ENCODE data around the gene SYCP1. TPM values are rescaled to one million over a fixed set of nuclear protein-coding genes. Genes with fewer than 3 reads are reported as not detected.

The SYCP1 gene
- total and polyA plus RNA-seq, 2 donors from 2014 or later, result not detected

DNA sequence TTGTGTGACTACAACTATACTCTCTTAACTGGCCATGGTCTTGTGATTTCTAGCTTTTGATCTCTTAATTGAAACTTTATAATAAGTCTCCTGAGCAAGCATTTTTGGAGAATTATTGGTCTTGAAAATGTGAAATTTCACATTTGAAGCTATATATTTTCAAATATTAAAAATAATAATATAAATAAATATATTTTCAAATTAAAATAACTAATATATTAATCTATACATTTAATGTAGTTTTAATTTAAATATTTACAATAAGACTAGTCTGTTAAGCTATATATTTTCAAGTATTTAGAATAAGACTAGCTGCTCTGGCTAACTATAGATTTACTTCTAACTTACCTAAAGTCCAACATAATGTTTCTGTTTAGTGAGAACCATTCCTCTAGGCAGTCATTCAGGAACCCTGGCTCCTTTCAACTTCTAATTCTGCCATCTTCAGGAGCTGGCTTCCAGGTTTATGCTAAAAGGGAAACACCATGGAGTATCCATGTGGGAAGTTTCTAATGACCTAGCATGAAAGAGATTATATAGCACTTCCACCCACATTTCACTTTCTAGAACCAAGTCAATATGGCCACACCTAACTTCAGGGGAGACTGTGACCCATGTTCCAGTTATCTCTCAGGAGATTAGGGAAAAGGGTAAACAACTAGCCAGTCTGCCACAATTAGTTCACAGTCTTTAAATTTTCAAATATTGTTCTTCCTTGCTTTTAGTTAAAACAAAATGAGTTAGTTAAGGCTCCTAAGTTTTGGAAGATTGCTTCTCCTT lies 143.0 kb downstream of the SYCP1 start:
- no peak overlapping the region for H3K9ac ChIP-seq (ENCODE audit: low read length in 3 of 3)
- no peak for DNase-seq
- H3K27ac ChIP-seq (ENCODE audit: low read depth in 2 of 2, low read length in 2 of 2), result no peak overlapping the region
- H3K27me3 ChIP-seq (ENCODE audit: control insufficient read depth, insufficient read depth, low read length), result no peaks in the 10 kb centered on the region
- no peaks in the 10 kb centered on the region for H3K36me3 ChIP-seq (ENCODE audit: control insufficient read depth in 2 of 3, insufficient read depth in 3 of 3, low read length in 3 of 3)
- H3K4me1 ChIP-seq (ENCODE audit: control insufficient read depth in 2 of 3, insufficient read depth in 2 of 3, low read depth in 1 of 3, low read length in 3 of 3), result no peaks in the 10 kb centered on the region
- no peaks in the 10 kb centered on the region for H3K9me3 ChIP-seq (ENCODE audit: control insufficient read depth in 2 of 3, insufficient read depth in 1 of 3, low read length in 3 of 3)
- FAIRE-seq, result no peak
- intact Hi-C loops (cut with DNase I), result no loop called here
- H3K4me3 ChIP-seq (ENCODE audit: low read length in 3 of 3), result no peak overlapping the region
- TF ChIP-seq, protein P1, sequence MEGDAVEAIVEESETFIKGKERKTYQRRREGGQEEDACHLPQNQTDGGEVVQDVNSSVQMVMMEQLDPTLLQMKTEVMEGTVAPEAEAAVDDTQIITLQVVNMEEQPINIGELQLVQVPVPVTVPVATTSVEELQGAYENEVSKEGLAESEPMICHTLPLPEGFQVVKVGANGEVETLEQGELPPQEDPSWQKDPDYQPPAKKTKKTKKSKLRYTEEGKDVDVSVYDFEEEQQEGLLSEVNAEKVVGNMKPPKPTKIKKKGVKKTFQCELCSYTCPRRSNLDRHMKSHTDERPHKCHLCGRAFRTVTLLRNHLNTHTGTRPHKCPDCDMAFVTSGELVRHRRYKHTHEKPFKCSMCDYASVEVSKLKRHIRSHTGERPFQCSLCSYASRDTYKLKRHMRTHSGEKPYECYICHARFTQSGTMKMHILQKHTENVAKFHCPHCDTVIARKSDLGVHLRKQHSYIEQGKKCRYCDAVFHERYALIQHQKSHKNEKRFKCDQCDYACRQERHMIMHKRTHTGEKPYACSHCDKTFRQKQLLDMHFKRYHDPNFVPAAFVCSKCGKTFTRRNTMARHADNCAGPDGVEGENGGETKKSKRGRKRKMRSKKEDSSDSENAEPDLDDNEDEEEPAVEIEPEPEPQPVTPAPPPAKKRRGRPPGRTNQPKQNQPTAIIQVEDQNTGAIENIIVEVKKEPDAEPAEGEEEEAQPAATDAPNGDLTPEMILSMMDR (IDR thresholded peaks at IDR 0.05; ENCODE audit: borderline replicate concordance, extremely low read depth, insufficient read depth), result no peak

DNA sequence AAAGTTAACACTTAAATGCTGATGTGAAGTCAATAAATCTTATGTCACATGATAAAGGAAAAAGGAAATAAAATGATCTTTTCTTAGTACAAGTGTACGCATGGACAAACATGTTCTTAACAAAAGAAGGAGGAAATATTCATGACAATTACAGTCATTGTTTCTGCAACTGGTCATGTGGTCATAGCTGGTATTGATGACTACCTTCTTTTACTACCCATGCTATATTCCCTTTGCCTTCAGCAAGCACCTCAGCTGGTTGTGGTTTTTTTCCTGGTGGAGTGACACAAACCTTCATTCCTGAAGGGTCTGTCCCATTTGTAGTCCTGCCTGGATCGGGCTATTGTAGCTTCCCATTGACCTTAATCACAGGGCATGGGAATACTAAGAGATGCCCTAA lies 151.5 kb downstream of the SYCP1 start:
- no peak for FAIRE-seq

DNA sequence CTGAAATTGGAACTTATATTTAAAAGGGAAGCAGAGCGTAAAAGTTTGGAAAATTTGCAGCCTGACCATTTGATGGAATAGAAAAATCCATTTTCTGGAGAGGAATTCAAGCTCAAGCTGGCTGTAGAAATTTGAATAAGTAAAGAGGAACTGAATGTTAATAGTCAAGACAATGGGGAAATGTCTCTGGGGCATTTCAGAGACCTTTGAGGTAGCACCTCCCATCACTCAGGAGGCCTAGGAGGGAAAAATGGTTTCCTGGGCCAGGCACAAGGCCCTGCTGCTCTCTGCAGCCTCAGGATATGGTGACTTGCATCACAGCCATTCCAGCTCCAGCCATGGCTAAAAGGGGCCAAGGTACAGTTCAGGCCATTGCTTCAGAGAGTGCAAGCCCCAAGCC lies 157.3 kb downstream of the SYCP1 start:
- no peaks in the 10 kb centered on the region for H3K27me3 ChIP-seq (ENCODE audit: control insufficient read depth, insufficient read depth, low read length)
- H3K36me3 ChIP-seq (ENCODE audit: control insufficient read depth in 2 of 3, insufficient read depth in 3 of 3, low read length in 3 of 3), result no peaks in the 10 kb centered on the region
- no peak overlapping the region for H3K27ac ChIP-seq (ENCODE audit: low read depth in 2 of 2, low read length in 2 of 2)
- FAIRE-seq, result no peak
- DNase-seq, result no peak
- H3K9ac ChIP-seq (ENCODE audit: low read length in 3 of 3), result no peak overlapping the region
- no peak overlapping the region for H3K4me3 ChIP-seq (ENCODE audit: low read length in 3 of 3)
- H3K9me3 ChIP-seq (ENCODE audit: control insufficient read depth in 2 of 3, insufficient read depth in 1 of 3, low read length in 3 of 3), result no peaks in the 10 kb centered on the region
- intact Hi-C loops (cut with DNase I), result no loop called here
- H3K4me1 ChIP-seq (ENCODE audit: control insufficient read depth in 2 of 3, insufficient read depth in 2 of 3, low read depth in 1 of 3, low read length in 3 of 3), result no peaks in the 10 kb centered on the region
- TF ChIP-seq, protein P1 (IDR thresholded peaks at IDR 0.05; ENCODE audit: borderline replicate concordance, extremely low read depth, insufficient read depth), result no peak

More for the DNA sequence above, 151.5 kb downstream of the SYCP1 start:
- no peak overlapping the region for H3K9ac ChIP-seq (ENCODE audit: low read length in 3 of 3)
- H3K36me3 ChIP-seq (ENCODE audit: control insufficient read depth in 2 of 3, insufficient read depth in 3 of 3, low read length in 3 of 3), result no peaks in the 10 kb centered on the region
- no peaks in the 10 kb centered on the region for H3K4me1 ChIP-seq (ENCODE audit: control insufficient read depth in 2 of 3, insufficient read depth in 2 of 3, low read depth in 1 of 3, low read length in 3 of 3)
- intact Hi-C loops (cut with DNase I), result no loop called here
- H3K27me3 ChIP-seq (ENCODE audit: control insufficient read depth, insufficient read depth, low read length), result no peaks in the 10 kb centered on the region
- no peak overlapping the region for H3K27ac ChIP-seq (ENCODE audit: low read depth in 2 of 2, low read length in 2 of 2)
- DNase-seq, result no peak
- H3K9me3 ChIP-seq (ENCODE audit: control insufficient read depth in 2 of 3, insufficient read depth in 1 of 3, low read length in 3 of 3), result peaks cover 0 to 4% (median 0%) of the 10 kb centered on the region in 3 donors
- H3K4me3 ChIP-seq (ENCODE audit: low read length in 3 of 3), result no peak overlapping the region
- TF ChIP-seq, protein P1 (IDR thresholded peaks at IDR 0.05; ENCODE audit: borderline replicate concordance, extremely low read depth, insufficient read depth), result no peak

Measured in kidney (tissue), 14 donors.